HCT116 (cell line): ENCODE data around the gene DNAJC5G. TPM values are rescaled to one million over a fixed set of nuclear protein-coding genes. Genes with fewer than 3 reads are reported as not detected.
A peak's percentile ranks its signal among the peaks of the same experiment; 100 is the strongest.

ENCODE experiments used
- ATAC-seq: fragments of 200-7000 bp; cut with Tn5 transposase; 2 replicates; pipeline ENCODE4 v1.9.1; 2020; ENCODE audit warnings: mild to moderate bottlenecking, moderate library complexity
- BruUV-seq: library from RNA; stranded (reverse); fragments of 400-500 nt; replicated peaks from 2 replicates; lab custom pipeline; 2021; lab: Mats Ljungman, UMichigan
- CTCF ChIA-PET: fragments of 300-600 bp; sonication (Branson Sonifier 250); formaldehyde crosslinking; loops from one replicate; lab custom pipeline; 2021; ENCODE audit warnings: antibody characterized with exemption; lab: Charles Lee
- POLR2A ChIA-PET: fragments of 300-600, 350-600 bp; sonication (Branson Sonifier 250); formaldehyde crosslinking; loops from one replicate; lab custom pipeline; 2021; ENCODE audit warnings: antibody characterized with exemption; lab: Charles Lee
- RAD21 ChIA-PET, 2 experiments: fragments of 300-600 bp; sonication (Branson Sonifier 250); formaldehyde crosslinking; loops; one replicate each; lab custom pipeline; 2023; ENCODE audit warnings: low total read pairs in 2 of 2; ENCODE audit not compliant: uncharacterized antibody in 2 of 2, unreplicated experiment in 2 of 2, low non-redundant PET in 1 of 2; lab: Charles Lee
- DNase-seq: peaks from one replicate; pipeline ENCODE4 v3.0.0-alpha.2; 2010; ENCODE audit warnings: low read depth, low spot score
- H2AFZ ChIP-seq: fragments of 200-600 bp; shearing (Covaris generic), sonication (generic); 2 replicates; pipeline ENCODE4 v1.6.1; 2017; ENCODE audit warnings: low read depth, mixed run types, mixed read lengths, antibody characterized with exemption, low read length; ENCODE audit not compliant: poor library complexity, severe bottlenecking
- H3K27ac ChIP-seq: 2 replicates; pipeline ENCODE4 v1.5.1; 2012; ENCODE audit warnings: low read depth, low read length
- H3K27me3 ChIP-seq: fragments of 200-600 bp; sonication (generic); 2 replicates; pipeline ENCODE4 v1.6.1; 2016; ENCODE audit warnings: mixed run types, low read length, mixed read lengths; ENCODE audit not compliant: insufficient read depth
- H3K36me3 ChIP-seq, 2 experiments: fragments of 200-500 bp in 1 of 2; fragments of 200-600 bp in 1 of 2; sonication (Bioruptor generic) in 1 of 2; sonication (generic) in 1 of 2; 2 replicates each; pipeline versions ENCODE4 v1.5.1 to v1.6.1; 2014 to 2016; ENCODE audit warnings: low read length in 2 of 2, inconsistent platforms in 1 of 2, mixed read lengths in 1 of 2, mixed run types in 1 of 2; ENCODE audit not compliant: insufficient read depth in 2 of 2, control insufficient read depth in 1 of 2
- H3K4me1 ChIP-seq, 2 experiments: fragments of 200-600 bp in 1 of 2; sonication (generic) in 1 of 2; 2 replicates each; pipeline versions ENCODE4 v1.5.1 to v1.6.1; 2012 to 2017; ENCODE audit warnings: low read length in 2 of 2, inconsistent platforms in 1 of 2, mild to moderate bottlenecking in 1 of 2, mixed read lengths in 1 of 2, mixed run types in 1 of 2, moderate library complexity in 1 of 2; ENCODE audit not compliant: insufficient read depth in 2 of 2, control insufficient read depth in 1 of 2
- H3K4me2 ChIP-seq: fragments of 200-600 bp; sonication (generic); 2 replicates; pipeline ENCODE4 v1.6.1; 2017; ENCODE audit warnings: mixed run types, low read length, mixed read lengths
- H3K4me3 ChIP-seq, 2 experiments: fragments of 200-600 bp in 1 of 2; sonication (generic) in 1 of 2; replicated peaks in 1 of 2; 2 replicates each; pipeline ENCODE4 v1.5.1; 2011 to 2016; ENCODE audit warnings: low read length in 2 of 2, control low read depth in 1 of 2, low read depth in 1 of 2, mild to moderate bottlenecking in 1 of 2, mixed read lengths in 1 of 2, mixed run types in 1 of 2
- H3K79me2 ChIP-seq: fragments of 200-600 bp; sonication (generic); 2 replicates; pipeline ENCODE4 v1.6.1; 2017; ENCODE audit warnings: mild to moderate bottlenecking, mixed run types, low read length, moderate library complexity, mixed read lengths; ENCODE audit not compliant: insufficient read depth
- H3K9ac ChIP-seq: fragments of 200-600 bp; sonication (generic); 2 replicates; pipeline ENCODE4 v1.6.1; 2016; ENCODE audit warnings: low read length, mixed read lengths
- H3K9me2 ChIP-seq: fragments of 200-600 bp; sonication (generic), shearing (Covaris generic); 2 replicates; pipeline ENCODE4 v1.6.1; 2017; ENCODE audit warnings: mixed run types, mild to moderate bottlenecking, moderate library complexity; ENCODE audit not compliant: insufficient read depth
- H3K9me3 ChIP-seq, 2 experiments: fragments of 200-500 bp in 1 of 2; fragments of 200-600 bp in 1 of 2; sonication (Bioruptor generic) in 1 of 2; sonication (generic) in 1 of 2; 2 replicates each; pipeline ENCODE4 v1.6.1; 2014 to 2017; ENCODE audit warnings: low read length in 2 of 2, mixed read lengths in 2 of 2, inconsistent platforms in 1 of 2, low read depth in 1 of 2, mild to moderate bottlenecking in 1 of 2, mixed run types in 1 of 2, moderate library complexity in 1 of 2; ENCODE audit not compliant: control insufficient read depth in 1 of 2, insufficient read depth in 1 of 2
- H4K20me1 ChIP-seq: fragments of 200-600 bp; sonication (generic), shearing (Covaris generic); 2 replicates; pipeline ENCODE4 v1.6.1; 2017; ENCODE audit warnings: mixed run types, mild to moderate bottlenecking, moderate library complexity; ENCODE audit not compliant: insufficient read depth
- CBX3 ChIP-seq: IDR thresholded peaks from 2 replicates; pipeline ENCODE4 v1.6.1; 2012; ENCODE audit warnings: low read depth
- CEBPB ChIP-seq: IDR thresholded peaks from 2 replicates; pipeline ENCODE4 v1.6.1; 2012; ENCODE audit warnings: low read depth
- CTCF ChIP-seq, 3 experiments: fragments of 200-600 bp in 1 of 3; sonication (generic) in 1 of 3; IDR thresholded peaks in 2 of 3; conservative IDR thresholded peaks in 1 of 3; 2 replicates each; pipeline ENCODE4 v1.5.1; 2012 to 2017; ENCODE audit warnings: low read depth in 2 of 3, low read length in 2 of 3, antibody characterized with exemption in 1 of 3, borderline replicate concordance in 1 of 3, control low read depth in 1 of 3, mild to moderate bottlenecking in 1 of 3, mixed read lengths in 1 of 3, mixed run types in 1 of 3, moderate library complexity in 1 of 3; ENCODE audit not compliant: insufficient read depth in 1 of 3
- ELF1 ChIP-seq: IDR thresholded peaks from 2 replicates; pipeline ENCODE4 v1.6.1; 2012; ENCODE audit warnings: low read depth, borderline replicate concordance
- EZH2 ChIP-seq: fragments of 200-600 bp; sonication (generic); IDR thresholded peaks from 2 replicates; pipeline ENCODE4 v1.6.1; 2017; ENCODE audit warnings: antibody characterized with exemption, mixed run types
- EZH2phosphoT487 ChIP-seq: fragments of 200-600 bp; IDR thresholded peaks from 2 replicates; pipeline ENCODE4 v1.6.1; 2018; ENCODE audit warnings: antibody characterized with exemption, borderline replicate concordance
- FOSL1 ChIP-seq: IDR thresholded peaks from 2 replicates; pipeline ENCODE4 v1.6.1; 2012; ENCODE audit warnings: low read depth
- JUND ChIP-seq: IDR thresholded peaks from 2 replicates; pipeline ENCODE4 v1.6.1; 2012
- POLR2A ChIP-seq: IDR thresholded peaks from 2 replicates; pipeline ENCODE4 v1.7.0; 2011; ENCODE audit warnings: borderline replicate concordance; ENCODE audit not compliant: insufficient read depth, insufficient read length; ENCODE audit errors: extremely low read depth
- SP1 ChIP-seq: IDR thresholded peaks from 2 replicates; pipeline ENCODE4 v1.6.1; 2012; ENCODE audit warnings: low read depth
- YY1 ChIP-seq: IDR thresholded peaks from 2 replicates; pipeline ENCODE4 v1.6.1; 2011; ENCODE audit warnings: low read length, low read depth, moderate library complexity, mild to moderate bottlenecking; ENCODE audit not compliant: insufficient replicate concordance; ENCODE audit errors: extremely low read depth
- intact Hi-C: fragments of 100-400 bp; cut with micrococcal nuclease; formaldehyde crosslinking; loops from 2 replicates; pipeline ENCODE4 v1.10.0; 2022
- total RNA-seq: library from RNA; stranded (reverse); gene quantifications from one replicate; pipeline ENCODE4 v1.2.1, GENCODE V29; 2021; ENCODE audit not compliant: unreplicated experiment
- TF ChIP-seq, protein P1 (sequence below): IDR thresholded peaks from 2 replicates; pipeline ENCODE4 v1.6.1; 2012

Gene DNAJC5G
- total RNA-seq, 1 experiment from 2014 or later = 2.5 TPM

- Histone ChIP-seq H4K20me1 (no peaks in the 10 kb centered on the region), H3K36me3 (peaks cover 0 to 9% of the 10 kb centered on the region in 2 experiments; a peak in 1 of 4 replicates)
- POLR2A ChIA-PET = interaction anchor here (1.3 kb wide), 1 partner anchor 47 kb away, joined by 4 read pairs; the partner anchor contains the start of gene EIF2B4
These were observed 47.1 kb downstream of the DNAJC5G start for GRCh38 chr2:27322301-27322765.

GRCh38 chr2:27322766-27323595 lies 47.7 kb downstream of the DNAJC5G start, which contains the start of gene MPV17:
MPV17 (minus strand) TSS chr2:27323097; CDS start chr2:27322517, 580 bp downstream.
- RAD21 ChIA-PET = no interaction called here
- POLR2A ChIA-PET = interaction anchor here (1.3 kb wide), 1 partner anchor 47 kb away, joined by 4 read pairs; the partner anchor contains the start of gene EIF2B4
- intact Hi-C loops = loop anchor here (1.0 to 5.0 kb wide), 3 partner anchors 34 to 61 kb away; partner anchors contain the start of genes EIF2B4, SLC30A3 and SNX17
- peak; percentile 88 for DNase-seq
- Histone ChIP-seq H4K20me1 (no peaks in the 10 kb centered on the region), H3K36me3 (peaks cover 4 to 9% of the 10 kb centered on the region in 2 experiments; a peak in 2 of 4 replicates), H3K27me3 (no peaks in the 10 kb centered on the region), H2AFZ (no peak within 1 kb of the TSS), H3K9ac (peak within 1 kb of the TSS; percentile 92), H3K27ac (peak within 1 kb of the TSS; percentile 90), H3K79me2 (peaks cover 15% of the 10 kb centered on the region), H3K4me3 (peak within 1 kb of the TSS; percentile 85 to 90), H3K9me3 (no peaks in the 10 kb centered on the region), H3K9me2 (no peaks in the 10 kb centered on the region), H3K4me2 (peak within 1 kb of the TSS; percentile 87), H3K4me1 (peaks cover 24 to 40% of the 10 kb centered on the region in 2 experiments)
- ATAC-seq = peak; percentile 82
- BruUV-seq = TSS peak; percentile 93
- CTCF ChIA-PET = interaction anchor here (1.2 to 1.3 kb wide), 2 partner anchors 20 to 43 kb away, joined by 4 to 5 read pairs; no protein-coding TSS in a partner anchor
- TF ChIP-seq ELF1 (no peak; the same call in 1 of the 2 replicates), SP1 (peak; percentile 80), FOSL1 (no peak), YY1 (peak; percentile 62), JUND (no peak), CTCF (IDR thresholded peaks at IDR 0.05 in 2 of 3, conservative IDR thresholded peaks at IDR 0.05 in 1 of 3; ENCODE audit: borderline replicate concordance in 1 of 3, insufficient read depth in 1 of 3, low read depth in 2 of 3, low read length in 2 of 3) (no peak), CBX3 (no peak), CEBPB (no peak; the same call in 1 of the 2 replicates), POLR2A (peak; percentile 84)
- TF ChIP-seq, protein P1, sequence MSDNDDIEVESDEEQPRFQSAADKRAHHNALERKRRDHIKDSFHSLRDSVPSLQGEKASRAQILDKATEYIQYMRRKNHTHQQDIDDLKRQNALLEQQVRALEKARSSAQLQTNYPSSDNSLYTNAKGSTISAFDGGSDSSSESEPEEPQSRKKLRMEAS = peak; percentile 95

More at GRCh38 chr2:27322301-27322765, 47.1 kb downstream of the DNAJC5G start:
- Histone ChIP-seq H3K27ac (peak overlapping the region; percentile 90), H3K9ac (peak overlapping the region; percentile 92), H3K79me2 (peaks cover 15% of the 10 kb centered on the region), H2AFZ (no peak overlapping the region), H3K9me2 (no peaks in the 10 kb centered on the region), H3K4me1 (peaks cover 24 to 40% of the 10 kb centered on the region in 2 experiments), H3K27me3 (no peaks in the 10 kb centered on the region), H3K4me2 (peak overlapping the region; percentile 87), H3K4me3 (peak overlapping the region; percentile 85 to 90), H3K9me3 (no peaks in the 10 kb centered on the region)
- ChIA-PET RAD21 (no interaction called here), CTCF (interaction anchor here (1.2 to 1.3 kb wide), 2 partner anchors 19 to 42 kb away, joined by 4 to 5 read pairs; no protein-coding TSS in a partner anchor)
- ATAC-seq (0 out of 2 replicates have a peak, but pooled peaks have one; percentile 1), DNase-seq (no peak)
- TF ChIP-seq EZH2 (no peak), EZH2phosphoT487 (no peak), ELF1 (no peak), JUND (no peak), FOSL1 (no peak)
- intact Hi-C loops = loop anchor here (5.0 kb wide), 2 partner anchors 50 to 60 kb away; partner anchors contain the start of genes EIF2B4, SLC30A3 and SNX17
- TSS peak; percentile 81 for BruUV-seq
